ENCODE data around the gene SH3GL1.

SH3GL1 gene

DNA sequence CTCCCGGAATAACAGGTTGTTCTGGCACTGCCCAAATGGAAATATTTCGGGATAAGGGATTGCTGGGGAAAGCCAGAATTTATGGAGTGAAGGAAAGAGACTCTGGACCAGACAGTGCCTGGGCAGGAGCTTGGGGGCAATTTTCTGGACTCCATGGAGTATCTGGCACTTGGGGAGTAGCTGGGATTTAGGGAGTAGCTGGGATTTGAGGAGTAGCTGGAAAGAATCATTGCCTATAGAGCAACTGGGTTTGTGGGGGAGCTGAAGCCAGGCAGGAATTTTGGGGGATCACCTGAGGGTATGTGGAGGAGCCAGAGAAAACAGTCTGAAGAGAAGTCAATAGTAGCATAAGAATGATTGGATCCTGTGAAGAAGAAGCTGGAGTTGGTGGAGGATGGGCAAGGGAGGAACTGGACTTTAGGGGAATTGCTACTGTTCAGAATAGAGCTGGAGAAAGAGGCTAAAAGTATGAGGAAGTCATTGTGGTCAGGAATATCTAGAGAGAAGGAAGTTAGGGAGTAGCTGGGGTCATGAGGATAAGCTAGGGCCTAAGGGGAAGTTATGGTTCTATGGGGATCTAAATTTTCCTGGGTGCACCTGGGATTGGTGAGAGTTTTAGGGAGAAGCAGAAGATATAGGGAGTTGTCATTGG is 81.2 kb downstream of the SH3GL1 start:
- DNase-seq (ENCODE audit: low read depth, low spot score), result no peak

DNA sequence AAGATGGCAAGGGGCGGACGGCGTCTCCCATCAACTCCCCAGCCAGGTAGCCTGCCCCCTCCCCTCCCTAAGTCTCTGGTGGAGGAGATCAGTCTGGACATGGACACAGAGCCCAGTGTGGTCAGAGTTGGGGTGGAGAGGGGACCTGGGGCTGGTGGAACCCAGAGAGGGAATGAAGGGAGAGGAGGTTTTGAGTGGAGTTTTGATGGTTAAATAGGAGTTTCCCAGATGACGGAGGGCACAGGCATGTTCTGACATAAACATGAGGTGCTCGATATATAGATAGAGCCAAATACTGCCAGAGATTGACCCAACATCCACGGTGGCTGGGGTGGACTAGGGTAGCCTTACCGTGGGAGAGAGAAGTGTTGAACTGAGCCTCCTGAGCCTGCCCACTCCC is 81.9 kb downstream of the SH3GL1 start:
- DNase-seq (ENCODE audit: low read depth, low spot score), result no peak

- DNase-seq (ENCODE audit: low read depth, low spot score), result no peak
Observed at GRCh38 chr19:4316956-4317355, 83.4 kb downstream of the SH3GL1 start.

DNA sequence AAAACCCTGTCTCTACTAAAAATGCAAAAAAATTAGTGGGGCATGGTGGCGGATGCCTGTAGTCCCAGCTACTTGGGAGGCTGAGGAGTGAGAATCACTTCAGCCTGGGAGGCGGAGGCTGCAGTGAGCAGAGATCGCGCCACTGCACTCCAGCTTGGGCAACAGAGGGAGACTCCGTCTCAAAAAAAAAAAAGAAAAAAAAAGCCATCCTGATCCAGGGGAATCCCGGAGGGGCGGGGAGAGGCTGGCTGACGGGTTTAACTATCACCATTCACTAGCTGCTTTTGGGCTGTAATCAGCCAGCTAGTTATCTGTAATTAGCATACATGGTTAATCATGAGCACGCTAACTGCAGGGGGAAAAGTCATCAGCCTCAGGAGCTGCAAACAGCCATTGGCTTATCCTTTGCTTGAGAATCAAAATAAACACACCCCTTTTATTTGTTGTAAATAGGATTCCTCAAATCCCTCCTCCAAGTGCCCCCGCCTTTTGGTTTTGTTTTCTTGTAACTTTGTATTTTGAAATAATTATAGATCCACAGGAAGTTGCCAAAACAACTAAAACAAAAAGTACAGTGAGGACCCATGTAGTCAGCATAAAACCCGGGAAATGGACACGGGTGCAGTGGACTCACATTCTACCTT is 86.4 kb downstream of the SH3GL1 start:
- DNase-seq (ENCODE audit: low read depth, low spot score), result no peak
